ENCODE measurements around the gene OBSL1. TPM values are rescaled to one million over a fixed set of nuclear protein-coding genes. Genes with fewer than 3 reads are reported as not detected.

The OBSL1 gene
- total and polyA plus RNA-seq, 2 experiments from 2014 or later = 13.8 to 68.7 TPM

DNA sequence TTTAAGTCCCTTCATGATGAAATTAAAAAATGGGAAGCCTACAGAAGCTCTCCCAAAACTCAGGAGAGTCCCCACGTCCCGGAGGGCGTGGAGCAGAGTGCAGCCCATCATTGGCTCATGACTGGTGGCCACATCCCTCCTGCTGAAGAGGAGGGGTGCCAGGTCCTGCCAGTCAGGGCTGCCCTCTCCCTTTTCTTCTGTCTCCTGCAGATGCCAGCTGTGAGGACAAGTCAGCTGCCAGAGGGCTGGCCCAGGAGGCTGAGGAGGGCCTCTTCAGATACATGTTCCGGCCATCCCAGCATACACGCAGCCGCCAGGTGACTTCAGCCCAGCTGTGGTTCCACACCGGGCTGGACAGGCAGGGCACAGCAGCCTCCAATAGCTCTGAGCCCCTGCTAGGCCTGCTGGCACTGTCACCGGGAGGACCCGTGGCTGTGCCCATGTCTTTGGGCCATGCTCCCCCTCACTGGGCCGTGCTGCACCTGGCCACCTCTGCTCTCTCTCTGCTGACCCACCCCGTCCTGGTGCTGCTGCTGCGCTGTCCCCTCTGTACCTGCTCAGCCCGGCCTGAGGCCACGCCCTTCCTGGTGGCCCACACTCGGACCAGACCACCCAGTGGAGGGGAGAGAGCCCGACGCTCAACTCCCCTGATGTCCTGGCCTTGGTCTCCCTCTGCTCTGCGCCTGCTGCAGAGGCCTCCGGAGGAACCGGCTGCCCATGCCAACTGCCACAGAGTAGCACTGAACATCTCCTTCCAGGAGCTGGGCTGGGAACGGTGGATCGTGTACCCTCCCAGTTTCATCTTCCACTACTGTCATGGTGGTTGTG is 3.4 kb upstream of the OBSL1 start:
- DNase-seq = no peak
- H3K4me1 ChIP-seq (ENCODE audit: insufficient read depth) = peaks cover 4% of the 10 kb centered on the region; the same call in 1 of the 2 replicates
- H3K27me3 ChIP-seq (replicated peaks; ENCODE audit: insufficient read depth) = no peaks in the 10 kb centered on the region
- H3K9me3 ChIP-seq (ENCODE audit: low read depth) = no peaks in the 10 kb centered on the region
- TF ChIP-seq EZH2phosphoT487 (IDR thresholded peaks at IDR 0.05; ENCODE audit: insufficient read depth, low read depth) (no peak), EZH2 (IDR thresholded peaks at IDR 0.05; ENCODE audit: insufficient read depth, poor library complexity, severe bottlenecking) (no peak)
- no peak overlapping the region for H3K4me2 ChIP-seq (ENCODE audit: unreplicated experiment)
- no peaks in the 10 kb centered on the region for H3K9me2 ChIP-seq (ENCODE audit: insufficient read depth)
- no peak overlapping the region for H3K27ac ChIP-seq
- no peak overlapping the region for H3K4me3 ChIP-seq
- H3K9ac ChIP-seq = no peak overlapping the region
- H3K79me2 ChIP-seq (ENCODE audit: insufficient read depth) = peaks cover 6% of the 10 kb centered on the region; the same call in 1 of the 2 replicates
- in situ Hi-C loops (cut with MboI) = no loop called here
- no peaks in the 10 kb centered on the region for H4K20me1 ChIP-seq (ENCODE audit: insufficient read depth)
- no peaks in the 10 kb centered on the region for H3F3A ChIP-seq (ENCODE audit: insufficient read depth)
- H3K36me3 ChIP-seq (ENCODE audit: low read depth) = no peaks in the 10 kb centered on the region
- H2AFZ ChIP-seq = no peak overlapping the region
- WGBS, 2 experiments (ENCODE audit: low coverage in 1 of 2, low lambda C conversion rate in 2 of 2, missing lambda C conversion rate in 2 of 2) = 82 to 84% methylated on average over 21 to 22 of the region's 22 CpGs

- no peaks in the 10 kb centered on the region for H3K9me2 ChIP-seq (ENCODE audit: insufficient read depth)
- H3K79me2 ChIP-seq (ENCODE audit: insufficient read depth) = peaks cover 15% of the 10 kb centered on the region; the same call in 1 of the 2 replicates
- WGBS, 2 experiments (ENCODE audit: low coverage in 1 of 2, low lambda C conversion rate in 2 of 2, missing lambda C conversion rate in 2 of 2) = 56 to 64% methylated on average over 5 of the region's 5 CpGs
- peaks cover 6% of the 10 kb centered on the region; the same call in 1 of the 2 replicates for H3K4me1 ChIP-seq (ENCODE audit: insufficient read depth)
- H3F3A ChIP-seq (ENCODE audit: insufficient read depth) = no peaks in the 10 kb centered on the region
- in situ Hi-C loops (cut with MboI) = no loop called here
- no peaks in the 10 kb centered on the region for H3K27me3 ChIP-seq (replicated peaks; ENCODE audit: insufficient read depth)
- no peaks in the 10 kb centered on the region for H3K36me3 ChIP-seq (ENCODE audit: low read depth)
- no peak overlapping the region for H3K27ac ChIP-seq
- H4K20me1 ChIP-seq (ENCODE audit: insufficient read depth) = no peaks in the 10 kb centered on the region
- H3K4me3 ChIP-seq = no peak overlapping the region
- H3K9me3 ChIP-seq (ENCODE audit: low read depth) = no peaks in the 10 kb centered on the region
- no peak overlapping the region for H2AFZ ChIP-seq
- H3K4me2 ChIP-seq (ENCODE audit: unreplicated experiment) = no peak overlapping the region
- no peak overlapping the region for H3K9ac ChIP-seq
- TF ChIP-seq EZH2phosphoT487 (IDR thresholded peaks at IDR 0.05; ENCODE audit: insufficient read depth, low read depth) (no peak), EZH2 (IDR thresholded peaks at IDR 0.05; ENCODE audit: insufficient read depth, poor library complexity, severe bottlenecking) (no peak)
- DNase-seq = no peak
These were observed 1.8 kb upstream of the OBSL1 start for GRCh38 chr2:219573166-219573565.

DNA sequence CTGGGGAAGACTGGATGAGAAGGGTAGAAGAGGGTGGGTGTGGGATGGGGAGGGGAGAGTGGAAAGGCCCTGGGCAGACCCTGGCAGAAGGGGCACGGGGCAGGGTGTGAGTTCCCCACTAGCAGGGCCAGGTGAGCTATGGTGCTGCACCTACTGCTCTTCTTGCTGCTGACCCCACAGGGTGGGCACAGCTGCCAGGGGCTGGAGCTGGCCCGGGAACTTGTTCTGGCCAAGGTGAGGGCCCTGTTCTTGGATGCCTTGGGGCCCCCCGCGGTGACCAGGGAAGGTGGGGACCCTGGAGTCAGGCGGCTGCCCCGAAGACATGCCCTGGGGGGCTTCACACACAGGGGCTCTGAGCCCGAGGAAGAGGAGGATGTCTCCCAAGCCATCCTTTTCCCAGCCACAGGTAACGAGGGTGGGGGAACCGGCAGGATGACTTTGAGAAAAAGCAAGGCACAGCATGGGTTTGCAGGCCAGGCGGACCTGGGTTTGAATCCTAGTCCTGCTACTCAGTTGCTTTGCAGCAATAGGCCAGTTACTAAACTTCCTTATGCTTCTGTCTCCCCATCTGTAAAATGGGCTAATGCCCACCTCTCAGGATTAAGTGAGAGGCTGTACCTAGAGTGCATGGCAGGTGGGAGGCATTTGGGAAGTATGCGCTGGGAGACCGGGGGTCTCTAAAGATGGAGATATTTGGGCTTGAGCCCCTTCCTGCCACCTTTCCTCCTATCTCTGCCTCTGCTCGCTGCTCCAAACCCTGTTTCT is 1.1 kb upstream of the OBSL1 start, which contains the start of gene INHA:
Gene INHA (plus strand): TSS at position 74 of the 765 bp plus-strand sequence. CDS start 65 bp downstream, at position 139.
- WGBS, 2 experiments (ENCODE audit: low coverage in 1 of 2, low lambda C conversion rate in 2 of 2, missing lambda C conversion rate in 2 of 2) = 80 to 85% methylated on average over 13 of the region's 13 CpGs
- Histone ChIP-seq H3K9me3 (ENCODE audit: low read depth) (no peaks in the 10 kb centered on the region), H3K4me1 (ENCODE audit: insufficient read depth) (peaks cover 6% of the 10 kb centered on the region; the same call in 1 of the 2 replicates), H4K20me1 (ENCODE audit: insufficient read depth) (no peaks in the 10 kb centered on the region), H3K27me3 (replicated peaks; ENCODE audit: insufficient read depth) (no peaks in the 10 kb centered on the region), H3K36me3 (ENCODE audit: low read depth) (no peaks in the 10 kb centered on the region), H3K4me2 (ENCODE audit: unreplicated experiment) (peak within 1 kb of the TSS; percentile 68), H3K79me2 (ENCODE audit: insufficient read depth) (peaks cover 15% of the 10 kb centered on the region; the same call in 1 of the 2 replicates), H3K4me3 (peak within 1 kb of the TSS; percentile 79), H3K9ac (peak within 1 kb of the TSS; percentile 82), H3K27ac (peak within 1 kb of the TSS; percentile 23; the same call in 1 of the 2 replicates), H2AFZ (peak within 1 kb of the TSS; percentile 69), H3K9me2 (ENCODE audit: insufficient read depth) (no peaks in the 10 kb centered on the region), H3F3A (ENCODE audit: insufficient read depth) (no peaks in the 10 kb centered on the region)
- no peak for DNase-seq
- TF ChIP-seq EZH2 (IDR thresholded peaks at IDR 0.05; ENCODE audit: insufficient read depth, poor library complexity, severe bottlenecking) (no peak), EZH2phosphoT487 (IDR thresholded peaks at IDR 0.05; ENCODE audit: insufficient read depth, low read depth) (no peak)
- in situ Hi-C loops (cut with MboI) = no loop called here

- 0 to 3% methylated on average over 8 to 16 of the region's 55 CpGs for WGBS, 2 experiments (ENCODE audit: low coverage in 1 of 2, low lambda C conversion rate in 2 of 2, missing lambda C conversion rate in 2 of 2)
- Histone ChIP-seq H3K9ac (peak overlapping the region; percentile 82), H2AFZ (peak overlapping the region; percentile 80), H3K79me2 (ENCODE audit: insufficient read depth) (peaks cover 15% of the 10 kb centered on the region; the same call in 1 of the 2 replicates), H3K4me1 (ENCODE audit: insufficient read depth) (peaks cover 6% of the 10 kb centered on the region; the same call in 1 of the 2 replicates), H3K27me3 (replicated peaks; ENCODE audit: insufficient read depth) (no peaks in the 10 kb centered on the region), H3K36me3 (ENCODE audit: low read depth) (no peaks in the 10 kb centered on the region), H3K27ac (0 out of 2 replicates have a peak overlapping the region, but pooled peaks have one; percentile 23), H4K20me1 (ENCODE audit: insufficient read depth) (no peaks in the 10 kb centered on the region), H3K9me3 (ENCODE audit: low read depth) (no peaks in the 10 kb centered on the region), H3K4me2 (ENCODE audit: unreplicated experiment) (peak overlapping the region; percentile 76), H3K4me3 (peak overlapping the region; percentile 79), H3F3A (ENCODE audit: insufficient read depth) (no peaks in the 10 kb centered on the region), H3K9me2 (ENCODE audit: insufficient read depth) (no peaks in the 10 kb centered on the region)
- DNase-seq = peak; percentile 68
- in situ Hi-C loops (cut with MboI) = no loop called here
- no peak for TF ChIP-seq EZH2phosphoT487 (IDR thresholded peaks at IDR 0.05; ENCODE audit: insufficient read depth, low read depth)
- no peak for TF ChIP-seq EZH2 (IDR thresholded peaks at IDR 0.05; ENCODE audit: insufficient read depth, poor library complexity, severe bottlenecking)
These were observed 422 bp downstream of the OBSL1 start for GRCh38 chr2:219570924-219571310.

All from GM23248 (cell line).